Measurements from ENCODE around the gene SATB2.

SATB2 gene

GRCh38 chr2:199223791-199224190 is 233.9 kb downstream of the SATB2 start:
- TF ChIP-seq CTCF (IDR thresholded peaks at IDR 0.05) = no peak
- TF ChIP-seq ZFX (IDR thresholded peaks at IDR 0.05; ENCODE audit: borderline replicate concordance) = no peak
- no peak overlapping the region for H3K27ac ChIP-seq

- H3K27ac ChIP-seq = no peak overlapping the region
- no peak for TF ChIP-seq ZFX (IDR thresholded peaks at IDR 0.05; ENCODE audit: borderline replicate concordance)
- TF ChIP-seq CTCF (IDR thresholded peaks at IDR 0.05) = no peak
These were observed 236.8 kb downstream of the SATB2 start for GRCh38 chr2:199220920-199221319.

GRCh38 chr2:199219551-199219950 is 238.2 kb downstream of the SATB2 start:
- TF ChIP-seq ZFX (IDR thresholded peaks at IDR 0.05; ENCODE audit: borderline replicate concordance) (no peak), CTCF (IDR thresholded peaks at IDR 0.05) (no peak)
- no peak overlapping the region for H3K27ac ChIP-seq
